Neural cell (in vitro differentiated cells): ENCODE measurements around the gene DAP. TPM values are rescaled to one million over a fixed set of nuclear protein-coding genes. Genes with fewer than 3 reads are reported as not detected.

Experiments used
- H2AFZ ChIP-seq: fragments of 200-600, 300-800 bp; sonication (generic), shearing (Covaris generic); 2 replicates; pipeline ENCODE4 v1.6.0; 2014; ENCODE audit warnings: low read depth, mild to moderate bottlenecking, antibody characterized with exemption, low read length, moderate library complexity
- H3F3A ChIP-seq: fragments of 200-600 bp; shearing (Covaris generic); 2 replicates; pipeline ENCODE4 v1.6.1; 2016; ENCODE audit warnings: mild to moderate bottlenecking, moderate library complexity, mixed read lengths, antibody characterized with exemption, low read length; ENCODE audit not compliant: insufficient read depth, poor library complexity, severe bottlenecking
- H3K27ac ChIP-seq: fragments of 200-600, 300-800 bp; sonication (generic), shearing (Covaris generic); 2 replicates; pipeline ENCODE4 v1.5.1; 2014; ENCODE audit warnings: mild to moderate bottlenecking, low read length, moderate library complexity
- H3K27me3 ChIP-seq: fragments of 300-800, 200-600 bp; sonication (generic), shearing (Covaris generic); 2 replicates; pipeline ENCODE4 v1.6.0; 2014; ENCODE audit warnings: mild to moderate bottlenecking, low read depth, low read length, moderate library complexity; ENCODE audit not compliant: insufficient read depth
- H3K36me3 ChIP-seq: fragments of 300-800, 200-600 bp; sonication (generic), shearing (Covaris generic); 2 replicates; pipeline ENCODE4 v1.5.1; 2014; ENCODE audit warnings: mild to moderate bottlenecking, antibody characterized with exemption, low read length, moderate library complexity; ENCODE audit not compliant: insufficient read depth
- H3K4me2 ChIP-seq: fragments of 300-800, 200-600 bp; sonication (generic), shearing (Covaris generic); 2 replicates; pipeline ENCODE4 v1.6.0; 2014; ENCODE audit warnings: mild to moderate bottlenecking, low read length
- H3K4me3 ChIP-seq: fragments of 300-800, 200-600 bp; sonication (generic), shearing (Covaris generic); 2 replicates; pipeline ENCODE4 v1.5.1; 2014; ENCODE audit warnings: mild to moderate bottlenecking, low read length, moderate library complexity
- H3K79me2 ChIP-seq: fragments of 200-600 bp; shearing (Covaris generic); replicated peaks from 2 replicates; pipeline ENCODE4 v1.6.0; 2014; ENCODE audit warnings: mild to moderate bottlenecking, low read length, moderate library complexity; ENCODE audit not compliant: insufficient read depth
- H3K9ac ChIP-seq: fragments of 300-800, 200-600 bp; sonication (generic), shearing (Covaris generic); 2 replicates; pipeline ENCODE4 v1.6.1; 2016; ENCODE audit warnings: mild to moderate bottlenecking, low read length, mixed read lengths
- H3K9me2 ChIP-seq: fragments of 200-600 bp; shearing (Covaris generic); 2 replicates; pipeline ENCODE4 v1.6.1; 2016; ENCODE audit warnings: mild to moderate bottlenecking, low read length, mixed read lengths; ENCODE audit not compliant: insufficient read depth
- H3K9me3 ChIP-seq: fragments of 200-600, 300-800 bp; sonication (generic), shearing (Covaris generic); 2 replicates; pipeline ENCODE4 v1.6.1; 2016; ENCODE audit warnings: mild to moderate bottlenecking, mixed run types, low read length, moderate library complexity, mixed read lengths
- H4K20me1 ChIP-seq: fragments of 200-600 bp; shearing (Covaris generic); 2 replicates; pipeline ENCODE4 v1.6.1; 2016; ENCODE audit warnings: mild to moderate bottlenecking, mixed run types; ENCODE audit not compliant: insufficient read depth
- EP300 ChIP-seq: fragments of 450-650 bp; conservative IDR thresholded peaks from 2 replicates; pipeline ENCODE4 v1.6.1; 2014; ENCODE audit warnings: antibody characterized with exemption, mild to moderate bottlenecking, moderate library complexity; ENCODE audit not compliant: poor library complexity, severe bottlenecking
- EZH2 ChIP-seq: fragments of 200-600, 300-800 bp; shearing (Covaris generic), sonication (generic); IDR thresholded peaks from 2 replicates; pipeline ENCODE4 v1.6.1; 2014; ENCODE audit warnings: antibody characterized with exemption, low read length, borderline replicate concordance, mild to moderate bottlenecking; ENCODE audit not compliant: insufficient read depth, poor library complexity, severe bottlenecking
- MXI1 ChIP-seq: fragments of 450-650 bp; conservative IDR thresholded peaks from 2 replicates; pipeline ENCODE4 v1.6.1; 2014; ENCODE audit warnings: antibody characterized with exemption, mild to moderate bottlenecking; ENCODE audit not compliant: poor library complexity, severe bottlenecking
- POLR2AphosphoS5 ChIP-seq: IDR thresholded peaks from 2 replicates; pipeline ENCODE4 v1.6.1; 2012
- RAD21 ChIP-seq: fragments of 450-650 bp; conservative IDR thresholded peaks from 2 replicates; pipeline ENCODE4 v1.6.1; 2014; ENCODE audit warnings: antibody characterized with exemption, mild to moderate bottlenecking, moderate library complexity
- SMC3 ChIP-seq: fragments of 450-650 bp; conservative IDR thresholded peaks from 2 replicates; pipeline ENCODE4 v1.6.1; 2014; ENCODE audit warnings: antibody characterized with exemption, mild to moderate bottlenecking, moderate library complexity; ENCODE audit not compliant: poor library complexity
- TAF1 ChIP-seq: IDR thresholded peaks from 2 replicates; pipeline ENCODE4 v1.6.1; 2012; ENCODE audit warnings: low read depth
- polyA plus RNA-seq: library from polyadenylated mRNA; depleted of rRNA; stranded (reverse); fragments of >200 nt; gene quantifications from 2 replicates; pipeline ENCODE4 v1.2.3, GENCODE V29; 2014
- TF ChIP-seq, protein P1 (sequence below): IDR thresholded peaks from 2 replicates; pipeline ENCODE4 v1.6.1; 2012; ENCODE audit warnings: borderline replicate concordance
- TF ChIP-seq, protein P2 (sequence below): fragments of 450-650 bp; IDR thresholded peaks from 2 replicates; pipeline ENCODE4 v1.5.1; 2014; ENCODE audit warnings: antibody characterized with exemption, mild to moderate bottlenecking, moderate library complexity; ENCODE audit not compliant: poor library complexity, severe bottlenecking

Gene DAP
- polyA plus RNA-seq, 1 donor from 2014 or later, result 9.3 TPM

DNA sequence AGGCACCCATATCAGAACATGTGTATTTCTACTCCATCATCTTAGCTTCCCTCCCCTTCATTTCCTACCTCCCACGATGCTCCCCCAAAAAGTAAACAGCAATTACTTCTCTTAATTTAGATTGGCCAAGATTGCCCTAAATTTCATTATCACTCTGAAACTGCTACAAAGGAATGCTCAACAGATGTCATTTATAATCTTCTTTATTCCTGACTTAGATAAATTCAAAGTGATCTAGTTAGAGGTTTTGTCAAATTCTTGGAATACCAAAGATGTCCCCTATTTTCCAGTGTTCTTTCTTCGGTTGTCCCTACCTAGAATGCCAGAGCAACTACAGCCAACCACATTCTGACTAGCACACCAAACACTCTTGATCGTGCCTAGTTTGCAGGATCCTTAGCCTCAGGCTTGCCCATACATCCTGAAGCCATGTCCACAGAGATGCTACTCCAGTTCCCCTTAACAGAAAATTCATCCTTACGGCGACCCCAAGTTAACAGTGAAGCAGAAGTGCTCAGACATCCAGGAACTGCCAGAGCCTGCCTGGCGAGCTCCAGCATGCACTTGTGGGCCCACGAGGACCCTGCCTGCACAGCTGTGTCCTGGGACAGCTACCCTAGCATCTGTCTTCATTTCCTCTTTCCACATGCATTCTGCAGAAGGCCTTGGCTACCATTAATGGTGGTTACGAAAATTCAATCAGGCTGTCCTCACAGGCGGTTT lies 31.6 kb downstream of the DAP start:
- Histone ChIP-seq H3K4me2 (no peak overlapping the region), H3K4me3 (no peak overlapping the region), H3K36me3 (no peaks in the 10 kb centered on the region), H3F3A (no peaks in the 10 kb centered on the region), H3K27ac (no peak overlapping the region), H3K79me2 (no peaks in the 10 kb centered on the region), H3K9ac (no peak overlapping the region), H3K9me2 (no peaks in the 10 kb centered on the region), H3K27me3 (no peaks in the 10 kb centered on the region), H3K9me3 (no peaks in the 10 kb centered on the region), H2AFZ (no peak overlapping the region), H4K20me1 (no peaks in the 10 kb centered on the region)
- TF ChIP-seq TAF1 (no peak), EZH2 (no peak), RAD21 (no peak), EP300 (no peak), SMC3 (no peak), MXI1 (no peak), POLR2AphosphoS5 (no peak)
- TF ChIP-seq, protein P1, sequence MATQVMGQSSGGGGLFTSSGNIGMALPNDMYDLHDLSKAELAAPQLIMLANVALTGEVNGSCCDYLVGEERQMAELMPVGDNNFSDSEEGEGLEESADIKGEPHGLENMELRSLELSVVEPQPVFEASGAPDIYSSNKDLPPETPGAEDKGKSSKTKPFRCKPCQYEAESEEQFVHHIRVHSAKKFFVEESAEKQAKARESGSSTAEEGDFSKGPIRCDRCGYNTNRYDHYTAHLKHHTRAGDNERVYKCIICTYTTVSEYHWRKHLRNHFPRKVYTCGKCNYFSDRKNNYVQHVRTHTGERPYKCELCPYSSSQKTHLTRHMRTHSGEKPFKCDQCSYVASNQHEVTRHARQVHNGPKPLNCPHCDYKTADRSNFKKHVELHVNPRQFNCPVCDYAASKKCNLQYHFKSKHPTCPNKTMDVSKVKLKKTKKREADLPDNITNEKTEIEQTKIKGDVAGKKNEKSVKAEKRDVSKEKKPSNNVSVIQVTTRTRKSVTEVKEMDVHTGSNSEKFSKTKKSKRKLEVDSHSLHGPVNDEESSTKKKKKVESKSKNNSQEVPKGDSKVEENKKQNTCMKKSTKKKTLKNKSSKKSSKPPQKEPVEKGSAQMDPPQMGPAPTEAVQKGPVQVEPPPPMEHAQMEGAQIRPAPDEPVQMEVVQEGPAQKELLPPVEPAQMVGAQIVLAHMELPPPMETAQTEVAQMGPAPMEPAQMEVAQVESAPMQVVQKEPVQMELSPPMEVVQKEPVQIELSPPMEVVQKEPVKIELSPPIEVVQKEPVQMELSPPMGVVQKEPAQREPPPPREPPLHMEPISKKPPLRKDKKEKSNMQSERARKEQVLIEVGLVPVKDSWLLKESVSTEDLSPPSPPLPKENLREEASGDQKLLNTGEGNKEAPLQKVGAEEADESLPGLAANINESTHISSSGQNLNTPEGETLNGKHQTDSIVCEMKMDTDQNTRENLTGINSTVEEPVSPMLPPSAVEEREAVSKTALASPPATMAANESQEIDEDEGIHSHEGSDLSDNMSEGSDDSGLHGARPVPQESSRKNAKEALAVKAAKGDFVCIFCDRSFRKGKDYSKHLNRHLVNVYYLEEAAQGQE, result no peak
- TF ChIP-seq, protein P2, sequence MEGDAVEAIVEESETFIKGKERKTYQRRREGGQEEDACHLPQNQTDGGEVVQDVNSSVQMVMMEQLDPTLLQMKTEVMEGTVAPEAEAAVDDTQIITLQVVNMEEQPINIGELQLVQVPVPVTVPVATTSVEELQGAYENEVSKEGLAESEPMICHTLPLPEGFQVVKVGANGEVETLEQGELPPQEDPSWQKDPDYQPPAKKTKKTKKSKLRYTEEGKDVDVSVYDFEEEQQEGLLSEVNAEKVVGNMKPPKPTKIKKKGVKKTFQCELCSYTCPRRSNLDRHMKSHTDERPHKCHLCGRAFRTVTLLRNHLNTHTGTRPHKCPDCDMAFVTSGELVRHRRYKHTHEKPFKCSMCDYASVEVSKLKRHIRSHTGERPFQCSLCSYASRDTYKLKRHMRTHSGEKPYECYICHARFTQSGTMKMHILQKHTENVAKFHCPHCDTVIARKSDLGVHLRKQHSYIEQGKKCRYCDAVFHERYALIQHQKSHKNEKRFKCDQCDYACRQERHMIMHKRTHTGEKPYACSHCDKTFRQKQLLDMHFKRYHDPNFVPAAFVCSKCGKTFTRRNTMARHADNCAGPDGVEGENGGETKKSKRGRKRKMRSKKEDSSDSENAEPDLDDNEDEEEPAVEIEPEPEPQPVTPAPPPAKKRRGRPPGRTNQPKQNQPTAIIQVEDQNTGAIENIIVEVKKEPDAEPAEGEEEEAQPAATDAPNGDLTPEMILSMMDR, result no peak

DNA sequence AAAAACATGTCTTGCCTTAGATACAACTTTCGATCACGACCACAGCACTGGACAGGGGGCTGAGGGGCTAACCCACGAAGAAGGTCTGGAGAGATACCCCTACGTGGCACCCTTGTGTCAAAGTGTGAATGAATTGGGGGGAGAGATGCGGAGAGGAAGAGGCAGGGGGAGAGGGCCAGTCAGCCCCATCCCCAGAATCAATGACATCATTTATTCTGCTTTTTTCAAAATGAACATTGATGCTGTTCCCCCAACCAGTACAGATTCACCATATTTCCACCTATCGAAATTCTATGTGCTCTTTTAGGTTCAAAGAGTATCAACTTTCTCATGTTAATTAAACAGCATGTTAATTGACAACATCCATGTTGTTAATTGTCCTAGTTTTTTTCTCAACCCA lies 32.4 kb downstream of the DAP start:
- no peak overlapping the region for H3K4me2 ChIP-seq
- no peaks in the 10 kb centered on the region for H3F3A ChIP-seq
- no peak overlapping the region for H3K27ac ChIP-seq
- H3K36me3 ChIP-seq, result no peaks in the 10 kb centered on the region
- H3K9me2 ChIP-seq, result no peaks in the 10 kb centered on the region
- no peaks in the 10 kb centered on the region for H4K20me1 ChIP-seq
- TF ChIP-seq RAD21 (no peak), EZH2 (no peak), TAF1 (no peak), EP300 (no peak), MXI1 (no peak), POLR2AphosphoS5 (no peak), SMC3 (no peak)
- TF ChIP-seq, protein P1, result no peak
- TF ChIP-seq, protein P2, result no peak
- no peaks in the 10 kb centered on the region for H3K9me3 ChIP-seq
- H2AFZ ChIP-seq, result no peak overlapping the region
- H3K4me3 ChIP-seq, result no peak overlapping the region
- no peaks in the 10 kb centered on the region for H3K27me3 ChIP-seq
- H3K79me2 ChIP-seq, result no peaks in the 10 kb centered on the region
- no peak overlapping the region for H3K9ac ChIP-seq
